ENCODE data around the gene PCDH9.

- TF ChIP-seq, protein P1, sequence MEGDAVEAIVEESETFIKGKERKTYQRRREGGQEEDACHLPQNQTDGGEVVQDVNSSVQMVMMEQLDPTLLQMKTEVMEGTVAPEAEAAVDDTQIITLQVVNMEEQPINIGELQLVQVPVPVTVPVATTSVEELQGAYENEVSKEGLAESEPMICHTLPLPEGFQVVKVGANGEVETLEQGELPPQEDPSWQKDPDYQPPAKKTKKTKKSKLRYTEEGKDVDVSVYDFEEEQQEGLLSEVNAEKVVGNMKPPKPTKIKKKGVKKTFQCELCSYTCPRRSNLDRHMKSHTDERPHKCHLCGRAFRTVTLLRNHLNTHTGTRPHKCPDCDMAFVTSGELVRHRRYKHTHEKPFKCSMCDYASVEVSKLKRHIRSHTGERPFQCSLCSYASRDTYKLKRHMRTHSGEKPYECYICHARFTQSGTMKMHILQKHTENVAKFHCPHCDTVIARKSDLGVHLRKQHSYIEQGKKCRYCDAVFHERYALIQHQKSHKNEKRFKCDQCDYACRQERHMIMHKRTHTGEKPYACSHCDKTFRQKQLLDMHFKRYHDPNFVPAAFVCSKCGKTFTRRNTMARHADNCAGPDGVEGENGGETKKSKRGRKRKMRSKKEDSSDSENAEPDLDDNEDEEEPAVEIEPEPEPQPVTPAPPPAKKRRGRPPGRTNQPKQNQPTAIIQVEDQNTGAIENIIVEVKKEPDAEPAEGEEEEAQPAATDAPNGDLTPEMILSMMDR (IDR thresholded peaks at IDR 0.05): no peak
- TF ChIP-seq POLR2A (IDR thresholded peaks at IDR 0.05): no peak
Observed at GRCh38 chr13:67107979-67108378, 122.2 kb downstream of the PCDH9 start.

Data from heart left ventricle (tissue), 13 donors.